HG03571 (cell line): ENCODE measurements around the gene PHRF1.
"Not testable (repeated sequence)": the region's sequence is repeated elsewhere in the genome, so short reads cannot be mapped to it uniquely, and the experiment has no call there.

Experiments used
- ATAC-seq: cut with Tn5 transposase; IDR thresholded peaks from one replicate; pipeline ENCODE4 v1.9.1; 2021; ENCODE audit not compliant: unreplicated experiment

PHRF1 gene

GRCh38 chr11:626475-627307, 50.4 kb downstream of the PHRF1 start, which contains the start of gene SCT:
SCT (minus strand) TSS chr11:627181; CDS start chr11:627143, 38 bp downstream.
- no peak for ATAC-seq

- no peak for ATAC-seq
Measured at GRCh38 chr11:627308-627576, 51.0 kb downstream of the PHRF1 start.

- ATAC-seq: no peak
Measured at GRCh38 chr11:628056-628455, 51.8 kb downstream of the PHRF1 start.

DNA sequence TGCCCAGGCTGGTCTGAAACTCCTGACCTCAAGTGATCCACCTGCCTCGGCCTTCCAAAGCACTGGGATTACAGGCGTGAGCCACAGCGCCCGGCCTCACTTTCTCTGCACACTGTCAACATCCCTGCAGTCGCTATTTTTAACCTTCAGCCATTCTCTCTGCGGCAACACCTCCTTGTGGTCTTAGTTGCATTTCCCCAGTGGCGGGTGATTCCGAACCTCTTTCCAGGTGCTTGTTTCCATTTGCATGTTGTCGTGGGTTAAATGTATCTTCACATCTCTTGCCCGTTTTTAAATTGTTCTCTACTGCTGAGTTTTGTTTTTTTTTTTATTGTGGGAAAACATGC, 52.9 kb downstream of the PHRF1 start:
- no peak for ATAC-seq

DNA sequence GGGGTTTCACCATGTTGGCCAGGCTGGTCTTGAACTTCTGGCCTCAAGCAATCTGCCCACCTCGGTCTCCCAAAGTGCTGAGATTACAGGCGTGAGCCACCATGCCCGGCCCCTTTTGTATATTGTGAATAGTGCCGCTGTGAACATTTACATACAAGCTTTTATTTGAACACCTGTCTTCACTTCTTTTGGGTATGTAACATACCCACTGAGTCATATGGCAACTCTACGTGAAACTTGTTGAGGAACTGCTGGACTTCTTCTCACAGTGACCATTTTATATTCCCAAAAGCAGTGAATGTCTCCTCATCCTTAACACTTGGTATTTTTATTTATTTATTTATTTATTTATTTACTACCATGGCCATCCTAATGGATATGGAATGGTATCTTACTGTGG, 54.6 kb downstream of the PHRF1 start:
- ATAC-seq: no peak

DNA sequence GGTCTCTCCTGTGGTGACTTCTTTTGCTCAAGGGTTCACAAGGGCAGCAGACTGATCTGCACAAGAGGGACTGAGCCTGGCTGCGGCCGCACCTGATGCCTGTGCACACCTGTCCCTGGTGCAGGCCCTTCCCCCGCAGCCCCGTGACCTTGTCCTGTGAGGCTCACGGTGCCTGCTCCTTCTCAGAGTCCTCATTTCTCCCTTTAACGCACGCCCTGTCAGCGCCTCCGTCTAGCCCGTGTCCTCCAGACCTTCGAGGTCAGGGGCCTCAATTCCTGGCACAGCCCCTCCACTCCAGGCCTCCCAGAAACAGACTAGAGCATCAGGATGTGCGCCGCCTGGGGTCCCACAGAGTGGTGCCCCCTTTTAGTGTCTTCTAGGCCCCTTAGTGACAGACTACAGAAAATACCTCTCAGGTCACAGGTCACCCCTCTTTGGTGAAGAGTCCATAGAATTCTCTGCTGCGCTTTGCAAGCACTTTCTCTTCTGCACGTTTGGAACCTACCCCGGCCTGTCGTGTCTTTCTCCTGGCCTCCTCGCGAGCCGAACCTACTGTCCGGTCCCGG, 59.8 kb downstream of the PHRF1 start:
- ATAC-seq: no peak

- ATAC-seq: no peak
Measured at GRCh38 chr11:636511-637332, 60.5 kb downstream of the PHRF1 start, which contains the start of gene DRD4. DRD4 (plus strand) TSS chr11:637269; CDS start chr11:637305, 36 bp downstream.

DNA sequence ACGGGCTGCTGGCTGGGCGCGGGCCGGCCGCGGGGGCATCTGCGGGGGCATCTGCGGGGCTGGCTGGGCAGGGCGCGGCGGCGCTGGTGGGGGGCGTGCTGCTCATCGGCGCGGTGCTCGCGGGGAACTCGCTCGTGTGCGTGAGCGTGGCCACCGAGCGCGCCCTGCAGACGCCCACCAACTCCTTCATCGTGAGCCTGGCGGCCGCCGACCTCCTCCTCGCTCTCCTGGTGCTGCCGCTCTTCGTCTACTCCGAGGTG, 61.0 kb downstream of the PHRF1 start:
- no peak for ATAC-seq

DNA sequence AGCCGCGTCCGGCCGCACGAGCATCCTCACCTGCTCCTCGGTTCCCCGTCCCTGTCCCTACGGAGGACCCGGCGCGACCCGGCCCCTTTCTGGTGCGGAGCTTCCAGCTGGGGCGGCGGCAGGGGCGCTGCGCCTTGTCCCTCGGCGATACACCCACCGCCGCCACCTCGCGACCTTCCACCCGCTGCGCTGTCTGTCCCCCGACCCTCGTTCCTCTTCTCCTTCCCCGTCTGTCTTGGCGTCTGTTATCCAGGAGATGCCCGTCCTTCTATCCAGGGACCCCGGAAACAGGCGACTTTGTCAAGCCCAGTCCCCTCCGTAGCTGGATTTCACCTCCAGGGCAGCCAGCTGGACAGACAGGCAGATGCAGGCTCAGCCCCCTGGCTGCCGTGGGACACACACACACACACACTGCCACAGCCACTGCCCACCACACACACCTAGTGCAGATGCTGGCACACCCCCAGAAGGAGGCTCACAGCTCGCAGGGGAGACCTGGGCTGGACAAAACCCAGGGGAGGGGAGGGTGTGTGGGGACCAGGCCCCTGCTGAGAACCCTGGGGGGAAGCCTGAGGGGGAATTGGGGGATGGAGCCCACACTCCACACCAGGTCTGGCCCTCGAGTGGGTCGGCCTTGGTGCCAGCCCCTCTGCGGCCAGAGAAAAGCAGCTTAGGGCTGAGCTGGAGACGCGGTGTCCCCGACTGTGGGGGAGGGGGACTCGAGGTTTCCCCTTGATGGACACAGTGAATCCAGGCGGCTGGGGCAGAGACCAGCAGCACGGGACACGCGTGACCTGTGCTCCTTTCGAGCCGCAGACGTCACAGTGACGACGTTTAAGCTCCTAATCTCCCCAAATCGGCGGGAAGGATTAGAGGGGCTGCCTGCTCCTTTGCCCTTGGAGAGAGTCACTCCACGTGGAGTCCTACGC, 61.6 kb downstream of the PHRF1 start:
- ATAC-seq: no peak

- ATAC-seq: no peak
Measured at GRCh38 chr11:638631-639331, 62.5 kb downstream of the PHRF1 start.

- no peak for ATAC-seq
Measured at GRCh38 chr11:639332-639955, 63.2 kb downstream of the PHRF1 start.

- no peak for ATAC-seq
Measured at GRCh38 chr11:640021-640706, 63.9 kb downstream of the PHRF1 start.

GRCh38 chr11:641806-642370, 65.6 kb downstream of the PHRF1 start:
- ATAC-seq: no peak

GRCh38 chr11:643366-643765, 67.1 kb downstream of the PHRF1 start:
- no peak for ATAC-seq

GRCh38 chr11:643849-644738, 67.8 kb downstream of the PHRF1 start:
- ATAC-seq: no peak

- no peak for ATAC-seq
Measured at GRCh38 chr11:645536-645935, 69.3 kb downstream of the PHRF1 start.

DNA sequence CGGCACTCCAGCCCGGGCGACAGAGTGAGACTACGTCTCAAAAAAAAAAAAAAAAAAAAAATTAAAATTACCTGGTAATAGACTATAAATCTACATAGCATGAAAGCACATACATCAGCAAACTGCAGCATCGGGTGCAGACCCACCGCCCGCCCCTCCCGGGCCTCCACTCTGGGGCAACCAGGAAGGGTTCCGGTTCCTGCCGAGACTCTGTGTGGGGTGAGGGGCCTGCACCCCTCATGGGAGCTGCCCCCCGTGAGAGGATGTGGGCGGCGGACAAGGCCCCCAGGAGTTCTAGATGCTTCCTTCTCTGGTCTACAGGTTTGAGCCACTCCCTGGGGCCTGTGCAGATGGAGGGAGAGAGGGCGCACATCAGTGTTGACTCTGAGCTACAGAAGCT, 69.9 kb downstream of the PHRF1 start:
- no peak for ATAC-seq

DNA sequence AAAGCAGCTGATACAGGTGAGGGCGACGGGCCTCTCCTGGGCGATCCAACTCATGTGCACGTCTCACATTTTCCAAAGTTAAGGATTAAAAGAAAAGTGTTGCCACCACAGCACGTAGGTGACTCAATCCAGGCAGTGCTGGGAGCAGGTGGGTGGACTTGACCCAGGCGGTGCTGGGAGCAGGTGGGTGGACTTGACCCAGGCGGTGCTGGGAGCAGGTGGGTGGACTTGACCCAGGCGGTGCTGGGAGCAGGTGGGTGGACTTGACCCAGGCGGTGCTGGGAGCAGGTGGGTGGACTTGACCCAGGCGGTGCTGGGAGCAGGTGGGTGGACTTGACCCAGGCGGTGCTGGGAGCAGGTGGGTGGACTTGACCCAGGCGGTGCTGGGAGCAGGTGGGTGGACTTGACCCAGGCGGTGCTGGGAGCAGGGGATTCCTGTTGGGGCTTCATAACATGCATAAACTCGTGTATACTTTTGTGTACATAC, 71.4 kb downstream of the PHRF1 start:
- not testable (repeated sequence) for ATAC-seq
